Measurements from ENCODE around the gene USP49.

The USP49 gene

GRCh38 chr6:41872147-41872546, 23.0 kb downstream of the USP49 start:
- H3K4me3 ChIP-seq (ENCODE audit: low read length) = no peak overlapping the region
- TF ChIP-seq CTCF (conservative IDR thresholded peaks at IDR 0.05; ENCODE audit: low read length) = no peak
- DNase-seq (ENCODE audit: low read depth) = no peak

GRCh38 chr6:41871691-41872090, 23.5 kb downstream of the USP49 start:
- no peak for DNase-seq (ENCODE audit: low read depth)
- no peak overlapping the region for H3K4me3 ChIP-seq (ENCODE audit: low read length)
- no peak for TF ChIP-seq CTCF (conservative IDR thresholded peaks at IDR 0.05; ENCODE audit: low read length)

GRCh38 chr6:41859356-41859755, 35.8 kb downstream of the USP49 start:
- no peak for TF ChIP-seq CTCF (conservative IDR thresholded peaks at IDR 0.05; ENCODE audit: low read length)
- no peak for DNase-seq (ENCODE audit: low read depth)
- no peak overlapping the region for H3K4me3 ChIP-seq (ENCODE audit: low read length)

GRCh38 chr6:41858703-41859102, 36.5 kb downstream of the USP49 start:
- TF ChIP-seq CTCF (conservative IDR thresholded peaks at IDR 0.05; ENCODE audit: low read length) = no peak
- DNase-seq (ENCODE audit: low read depth) = no peak
- H3K4me3 ChIP-seq (ENCODE audit: low read length) = no peak overlapping the region

GRCh38 chr6:41850861-41851260, 44.3 kb downstream of the USP49 start:
- TF ChIP-seq CTCF (conservative IDR thresholded peaks at IDR 0.05; ENCODE audit: low read length) = no peak
- no peak overlapping the region for H3K4me3 ChIP-seq (ENCODE audit: low read length)
- peak; percentile 10 for DNase-seq (ENCODE audit: low read depth)

- peak; percentile 99 for TF ChIP-seq CTCF (conservative IDR thresholded peaks at IDR 0.05; ENCODE audit: low read length)
- H3K4me3 ChIP-seq (ENCODE audit: low read length) = no peak overlapping the region
- DNase-seq (ENCODE audit: low read depth) = peak; percentile 92
Measured at GRCh38 chr6:41846666-41847237, 48.4 kb downstream of the USP49 start.

- no peak overlapping the region for H3K4me3 ChIP-seq (ENCODE audit: low read length)
- no peak for TF ChIP-seq CTCF (conservative IDR thresholded peaks at IDR 0.05; ENCODE audit: low read length)
- no peak for DNase-seq (ENCODE audit: low read depth)
Measured at GRCh38 chr6:41843178-41843577, 52.0 kb downstream of the USP49 start.

Measured in AG10803 (cell line).